Tibial artery (tissue), 4 donors: ENCODE measurements around the gene TMEM69.
"Not testable (repeated sequence)": the region's sequence is repeated elsewhere in the genome, so short reads cannot be mapped to it uniquely, and the experiment has no call there.

ENCODE experiments used
- DNase-seq, 2 donors: peaks; one replicate each; pipeline ENCODE4 v3.0.0-alpha.2; 2019
- H3K27ac ChIP-seq, 2 donors: fragments of 200-600 bp; sonication (generic) in 1 of 2; 1 replicate in 1 of 2; 2 replicates in 1 of 2; pipeline ENCODE4 v1.5.1; 2018 to 2019; ENCODE audit warnings: mild to moderate bottlenecking in 1 of 2
- H3K27me3 ChIP-seq, 2 donors: fragments of 200-600 bp; sonication (generic) in 1 of 2; one replicate each; pipeline versions ENCODE4 v1.5.1 to v1.6.0; 2016 to 2019
- H3K36me3 ChIP-seq, 3 donors: fragments of 200-600 bp; sonication (generic) in 2 of 3; one replicate each; pipeline ENCODE4 v1.5.1; 2016 to 2019; ENCODE audit warnings: mild to moderate bottlenecking in 2 of 3
- H3K4me1 ChIP-seq, 4 donors: fragments of 200-600 bp; sonication (generic) in 2 of 4; 1 replicate in 3 of 4; 2 replicates in 1 of 4; pipeline ENCODE4 v1.5.1; 2016 to 2019
- H3K4me3 ChIP-seq, 2 donors: fragments of 200-600 bp; sonication (generic) in 1 of 2; 1 replicate in 1 of 2; 2 replicates in 1 of 2; pipeline ENCODE4 v1.5.1; 2018 to 2019; ENCODE audit warnings: mild to moderate bottlenecking in 2 of 2
- H3K9me3 ChIP-seq, 3 donors: fragments of 200-600 bp; sonication (generic) in 1 of 3; one replicate each; pipeline ENCODE4 v1.5.1; 2016 to 2019
- CTCF ChIP-seq, 2 experiments: fragments of 200-600 bp in 1 of 2; fragments of 450-650 bp in 1 of 2; IDR thresholded peaks; one replicate each; pipeline ENCODE4 v1.5.1; 2017 to 2019; ENCODE audit warnings: antibody characterized with exemption in 2 of 2, mild to moderate bottlenecking in 1 of 2, moderate library complexity in 1 of 2
- intact Hi-C: fragments of 100-400 bp; cut with DNase I; formaldehyde crosslinking; loops from one replicate; pipeline ENCODE4 v1.15.0; 2023; ENCODE audit warnings: low total_unique reads

TMEM69 gene

GRCh38 chr1:45730075-45730779 is 42.2 kb downstream of the TMEM69 start:
- Histone ChIP-seq H3K4me3 (no peak overlapping the region), H3K27ac (no peak overlapping the region), H3K9me3 (no peaks in the 10 kb centered on the region), H3K36me3 (peaks cover 16 to 30% (median 16%) of the 10 kb centered on the region in 3 donors), H3K27me3 (no peaks in the 10 kb centered on the region), H3K4me1 (peaks cover 0 to 5% (median 0%) of the 10 kb centered on the region in 4 donors)
- TF ChIP-seq CTCF (IDR thresholded peaks at IDR 0.05) = no peak
- DNase-seq = no peak
- intact Hi-C loops = no loop called here

GRCh38 chr1:45730780-45731319 is 42.9 kb downstream of the TMEM69 start:
- Histone ChIP-seq H3K4me1 (peaks cover 0 to 5% (median 0%) of the 10 kb centered on the region in 4 donors), H3K36me3 (peaks cover 16 to 30% (median 16%) of the 10 kb centered on the region in 3 donors), H3K9me3 (no peaks in the 10 kb centered on the region), H3K27ac (no peak overlapping the region), H3K4me3 (no peak overlapping the region), H3K27me3 (no peaks in the 10 kb centered on the region)
- intact Hi-C loops = no loop called here
- DNase-seq = no peak
- TF ChIP-seq CTCF (IDR thresholded peaks at IDR 0.05) = no peak

- Histone ChIP-seq H3K4me3 (no peak overlapping the region), H3K36me3 (peaks cover 0 to 31% (median 5%) of the 10 kb centered on the region in 3 donors), H3K27me3 (no peaks in the 10 kb centered on the region), H3K4me1 (no peaks in the 10 kb centered on the region), H3K27ac (no peak overlapping the region), H3K9me3 (no peaks in the 10 kb centered on the region)
- no peak for DNase-seq
- no peak for TF ChIP-seq CTCF (IDR thresholded peaks at IDR 0.05)
- intact Hi-C loops = no loop called here
These were observed 51.2 kb downstream of the TMEM69 start for GRCh38 chr1:45739137-45739536.

GRCh38 chr1:45739641-45740156 is 51.7 kb downstream of the TMEM69 start:
- peaks cover 1 to 37% (median 9%) of the 10 kb centered on the region in 3 donors for H3K36me3 ChIP-seq
- intact Hi-C loops, DNase-seq, H3K9me3 ChIP-seq, H3K27ac ChIP-seq, H3K4me1 ChIP-seq, H3K4me3 ChIP-seq, H3K27me3 ChIP-seq: not testable (repeated sequence)
